ENCODE results near the gene PROZ. TPM values are rescaled to one million over a fixed set of nuclear protein-coding genes. Genes with fewer than 3 reads are reported as not detected.

PROZ gene
- total and polyA plus RNA-seq, 2 donors (not counting 1 experiment from before 2014, with no cell fraction given) = not detected

GRCh38 chr13:113168211-113168610, 9.8 kb downstream of the PROZ start:
- TF ChIP-seq, protein P1, sequence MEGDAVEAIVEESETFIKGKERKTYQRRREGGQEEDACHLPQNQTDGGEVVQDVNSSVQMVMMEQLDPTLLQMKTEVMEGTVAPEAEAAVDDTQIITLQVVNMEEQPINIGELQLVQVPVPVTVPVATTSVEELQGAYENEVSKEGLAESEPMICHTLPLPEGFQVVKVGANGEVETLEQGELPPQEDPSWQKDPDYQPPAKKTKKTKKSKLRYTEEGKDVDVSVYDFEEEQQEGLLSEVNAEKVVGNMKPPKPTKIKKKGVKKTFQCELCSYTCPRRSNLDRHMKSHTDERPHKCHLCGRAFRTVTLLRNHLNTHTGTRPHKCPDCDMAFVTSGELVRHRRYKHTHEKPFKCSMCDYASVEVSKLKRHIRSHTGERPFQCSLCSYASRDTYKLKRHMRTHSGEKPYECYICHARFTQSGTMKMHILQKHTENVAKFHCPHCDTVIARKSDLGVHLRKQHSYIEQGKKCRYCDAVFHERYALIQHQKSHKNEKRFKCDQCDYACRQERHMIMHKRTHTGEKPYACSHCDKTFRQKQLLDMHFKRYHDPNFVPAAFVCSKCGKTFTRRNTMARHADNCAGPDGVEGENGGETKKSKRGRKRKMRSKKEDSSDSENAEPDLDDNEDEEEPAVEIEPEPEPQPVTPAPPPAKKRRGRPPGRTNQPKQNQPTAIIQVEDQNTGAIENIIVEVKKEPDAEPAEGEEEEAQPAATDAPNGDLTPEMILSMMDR (conservative IDR thresholded peaks at IDR 0.05 in 1 of 2, IDR thresholded peaks at IDR 0.05 in 1 of 2; ENCODE audit: low read depth in 1 of 2, low read length in 2 of 2) = no peak
- TF ChIP-seq EZH2 (IDR thresholded peaks at IDR 0.05; ENCODE audit: low read length, missing control alignments) = no peak
- DNase-seq (ENCODE audit: low read depth in 2 of 2) = no peak
- H3K36me3 ChIP-seq (ENCODE audit: control insufficient read depth, insufficient read depth, low read length) = peaks cover 16% of the 10 kb centered on the region
- no peaks in the 10 kb centered on the region for H4K20me1 ChIP-seq (ENCODE audit: control insufficient read depth, extremely low read depth, insufficient read depth, low read length)
- no peak overlapping the region for H3K27ac ChIP-seq (ENCODE audit: insufficient read depth, low read length)
- H3K9ac ChIP-seq (ENCODE audit: insufficient read depth, low read length) = no peak overlapping the region
- no peaks in the 10 kb centered on the region for H3K27me3 ChIP-seq (ENCODE audit: control insufficient read depth, insufficient read depth, low read length)
- H3K4me2 ChIP-seq (ENCODE audit: extremely low read depth, insufficient read depth, low read length) = no peak overlapping the region
- H3K79me2 ChIP-seq (ENCODE audit: control insufficient read depth, insufficient read depth, low read length) = no peaks in the 10 kb centered on the region
- no peaks in the 10 kb centered on the region for H3K9me3 ChIP-seq (ENCODE audit: control insufficient read depth, insufficient read depth, low read depth, low read length)
- no peak overlapping the region for H3K4me3 ChIP-seq (replicated peaks in 1 of 4; ENCODE audit: control extremely low read depth in 1 of 4, insufficient read depth in 1 of 4, low read depth in 3 of 4, low read length in 4 of 4)
- peaks cover under 1% of the 10 kb centered on the region for H3K4me1 ChIP-seq (ENCODE audit: control insufficient read depth, extremely low read depth, insufficient read depth, low read length)
- no peak overlapping the region for H2AFZ ChIP-seq (ENCODE audit: low read length)

- no peaks in the 10 kb centered on the region for H3K79me2 ChIP-seq (ENCODE audit: control insufficient read depth, insufficient read depth, low read length)
- no peaks in the 10 kb centered on the region for H3K9me3 ChIP-seq (ENCODE audit: control insufficient read depth, insufficient read depth, low read depth, low read length)
- TF ChIP-seq, protein P1 (conservative IDR thresholded peaks at IDR 0.05 in 1 of 2, IDR thresholded peaks at IDR 0.05 in 1 of 2; ENCODE audit: low read depth in 1 of 2, low read length in 2 of 2) = no peak
- TF ChIP-seq EZH2 (IDR thresholded peaks at IDR 0.05; ENCODE audit: low read length, missing control alignments) = no peak
- peaks cover 16% of the 10 kb centered on the region for H3K36me3 ChIP-seq (ENCODE audit: control insufficient read depth, insufficient read depth, low read length)
- no peak overlapping the region for H2AFZ ChIP-seq (ENCODE audit: low read length)
- no peaks in the 10 kb centered on the region for H3K27me3 ChIP-seq (ENCODE audit: control insufficient read depth, insufficient read depth, low read length)
- H3K4me2 ChIP-seq (ENCODE audit: extremely low read depth, insufficient read depth, low read length) = no peak overlapping the region
- no peak overlapping the region for H3K27ac ChIP-seq (ENCODE audit: insufficient read depth, low read length)
- no peak overlapping the region for H3K9ac ChIP-seq (ENCODE audit: insufficient read depth, low read length)
- no peak overlapping the region for H3K4me3 ChIP-seq (replicated peaks in 1 of 4; ENCODE audit: control extremely low read depth in 1 of 4, insufficient read depth in 1 of 4, low read depth in 3 of 4, low read length in 4 of 4)
- no peaks in the 10 kb centered on the region for H4K20me1 ChIP-seq (ENCODE audit: control insufficient read depth, extremely low read depth, insufficient read depth, low read length)
- no peak for DNase-seq (ENCODE audit: low read depth in 2 of 2)
- no peaks in the 10 kb centered on the region for H3K4me1 ChIP-seq (ENCODE audit: control insufficient read depth, extremely low read depth, insufficient read depth, low read length)
Observed at GRCh38 chr13:113169277-113170272, 11.1 kb downstream of the PROZ start.

- no peak overlapping the region for H2AFZ ChIP-seq (ENCODE audit: low read length)
- no peaks in the 10 kb centered on the region for H3K4me1 ChIP-seq (ENCODE audit: control insufficient read depth, extremely low read depth, insufficient read depth, low read length)
- H3K9me3 ChIP-seq (ENCODE audit: control insufficient read depth, insufficient read depth, low read depth, low read length) = no peaks in the 10 kb centered on the region
- H3K79me2 ChIP-seq (ENCODE audit: control insufficient read depth, insufficient read depth, low read length) = no peaks in the 10 kb centered on the region
- H3K27ac ChIP-seq (ENCODE audit: insufficient read depth, low read length) = no peak overlapping the region
- DNase-seq (ENCODE audit: low read depth in 2 of 2) = no peak
- H3K9ac ChIP-seq (ENCODE audit: insufficient read depth, low read length) = no peak overlapping the region
- no peak overlapping the region for H3K4me2 ChIP-seq (ENCODE audit: extremely low read depth, insufficient read depth, low read length)
- H3K27me3 ChIP-seq (ENCODE audit: control insufficient read depth, insufficient read depth, low read length) = no peaks in the 10 kb centered on the region
- H3K4me3 ChIP-seq (replicated peaks in 1 of 4; ENCODE audit: control extremely low read depth in 1 of 4, insufficient read depth in 1 of 4, low read depth in 3 of 4, low read length in 4 of 4) = no peak overlapping the region
- H4K20me1 ChIP-seq (ENCODE audit: control insufficient read depth, extremely low read depth, insufficient read depth, low read length) = no peaks in the 10 kb centered on the region
- peaks cover 22% of the 10 kb centered on the region for H3K36me3 ChIP-seq (ENCODE audit: control insufficient read depth, insufficient read depth, low read length)
- TF ChIP-seq EZH2 (IDR thresholded peaks at IDR 0.05; ENCODE audit: low read length, missing control alignments) = no peak
- TF ChIP-seq, protein P1 (conservative IDR thresholded peaks at IDR 0.05 in 1 of 2, IDR thresholded peaks at IDR 0.05 in 1 of 2; ENCODE audit: low read depth in 1 of 2, low read length in 2 of 2) = no peak
Observed at GRCh38 chr13:113170511-113170910, 12.1 kb downstream of the PROZ start.
